Fibroblast of skin of left biceps (primary cell): Measurements from ENCODE around the gene TMEM217.
"Not testable (repeated sequence)": the region's sequence is repeated elsewhere in the genome, so short reads cannot be mapped to it uniquely, and the experiment has no call there.

Source experiments
- DNase-seq, 2 experiments: peaks; one replicate each; pipeline ENCODE4 v3.0.0-alpha.2; 2013; ENCODE audit warnings: low read depth in 2 of 2

The TMEM217 gene

DNA sequence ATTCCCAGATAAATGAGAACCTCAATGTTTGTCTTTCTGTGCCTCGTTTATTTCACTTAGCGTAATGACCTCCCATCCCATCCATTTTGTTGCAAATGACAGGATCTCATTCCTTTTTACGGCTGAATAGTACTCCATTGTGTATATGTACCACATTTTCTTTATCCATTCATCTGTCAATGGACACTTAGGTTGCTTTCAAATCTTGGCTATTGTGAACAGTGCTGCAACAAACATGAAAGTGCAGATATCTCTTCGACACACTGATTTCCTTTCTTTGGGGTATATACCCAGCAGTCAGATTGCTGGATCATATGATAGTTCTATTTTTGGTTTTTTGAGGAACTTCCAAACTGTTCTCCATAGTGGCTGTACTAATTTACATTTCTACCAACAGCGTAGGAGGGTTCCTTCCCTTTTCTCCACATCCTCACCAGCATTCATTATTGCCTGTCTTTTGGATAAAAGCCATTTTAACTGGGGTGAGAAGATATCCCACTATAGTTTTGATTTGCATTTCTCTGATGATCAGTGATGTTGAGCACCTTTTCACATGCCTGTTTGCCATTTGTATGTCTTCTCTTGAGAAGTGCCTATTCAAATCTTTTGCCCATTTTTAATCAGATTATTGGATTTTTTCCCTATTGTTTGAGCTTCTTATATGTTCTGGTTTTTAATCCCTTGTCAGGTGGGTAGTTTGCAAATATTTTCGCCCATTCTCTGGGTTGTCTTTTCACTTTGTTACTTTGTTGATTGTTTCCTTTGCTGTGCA lies 71.8 kb downstream of the TMEM217 start:
- DNase-seq = not testable (repeated sequence)

DNA sequence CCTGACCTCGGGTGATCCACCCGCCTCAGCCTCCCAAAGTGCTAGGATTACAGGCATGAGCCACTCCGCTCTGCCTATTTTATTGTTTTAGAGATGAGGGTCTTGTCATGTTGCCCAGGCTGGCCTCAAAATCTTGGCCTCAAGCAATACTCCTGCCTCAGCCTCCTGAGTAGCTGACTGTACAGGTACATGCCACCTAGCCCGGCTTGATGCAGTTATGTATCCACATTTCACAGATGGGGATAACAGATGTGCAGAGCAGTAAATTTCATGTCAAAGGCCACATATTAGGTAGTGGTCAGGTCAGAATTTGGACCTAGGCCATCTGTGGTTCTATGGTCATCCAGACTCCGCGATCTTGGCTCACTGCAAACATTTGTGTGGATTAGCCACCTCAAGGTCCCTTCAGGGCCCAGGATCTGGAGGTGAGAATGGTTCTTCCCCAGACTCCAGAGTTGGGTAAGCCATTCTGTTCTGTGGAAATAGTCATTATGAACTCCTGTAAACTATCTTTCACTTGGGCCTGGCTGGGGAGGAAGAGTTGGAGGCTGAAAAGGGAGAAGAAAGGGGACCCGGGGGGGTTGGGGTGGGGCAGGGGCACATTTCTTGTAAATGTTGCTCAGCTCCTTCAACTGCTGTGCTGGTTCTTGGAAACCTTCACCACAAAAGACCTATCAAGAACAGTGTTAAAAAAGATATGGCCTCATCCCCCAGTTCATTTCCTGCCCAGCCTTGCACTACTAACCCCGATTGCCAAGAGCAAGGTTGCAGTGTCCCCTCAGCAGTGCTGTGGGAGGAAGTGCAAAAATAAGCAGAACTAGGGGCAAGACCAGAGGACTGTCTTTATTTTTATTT lies 75.0 kb downstream of the TMEM217 start:
- DNase-seq = no peak

DNA sequence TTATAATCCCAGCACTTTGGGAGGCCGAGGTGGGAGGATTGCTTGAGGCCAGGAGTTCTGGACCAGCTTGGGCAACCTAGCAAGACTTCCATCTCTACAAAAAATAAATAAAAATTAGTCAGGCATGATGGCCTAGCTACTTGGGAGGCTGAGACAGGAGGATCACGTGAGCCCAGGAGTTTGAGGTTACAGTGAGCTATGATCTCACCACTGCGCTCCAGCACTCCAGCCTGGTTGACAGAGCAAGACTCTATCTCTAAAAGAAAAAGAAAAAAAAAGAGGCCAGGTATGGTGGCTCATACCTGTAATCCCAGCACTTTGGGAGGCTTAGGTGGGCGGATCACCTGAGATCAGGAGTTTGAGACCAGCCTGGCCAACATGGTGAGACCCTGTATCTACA lies 77.3 kb downstream of the TMEM217 start:
- DNase-seq = not testable (repeated sequence)

DNA sequence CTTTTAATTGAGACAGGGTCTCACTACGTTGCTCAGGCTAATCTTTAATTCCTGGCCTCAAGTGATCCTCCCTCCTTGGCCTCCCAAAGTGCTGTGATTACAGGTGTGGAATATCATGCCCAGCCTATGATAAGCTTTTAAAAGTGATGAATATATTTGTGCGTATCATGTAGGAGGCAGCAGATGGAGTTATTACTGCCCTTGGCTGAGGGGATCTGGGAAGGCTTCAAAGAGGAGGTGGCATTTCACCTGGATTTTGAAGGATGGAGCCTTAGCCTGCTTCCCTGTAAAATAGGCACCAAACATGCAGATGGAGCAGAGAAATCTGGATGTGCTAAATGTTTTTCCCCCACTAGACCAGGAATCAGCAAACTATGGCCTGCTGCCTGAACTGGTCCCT lies 77.9 kb downstream of the TMEM217 start:
- DNase-seq = no peak

DNA sequence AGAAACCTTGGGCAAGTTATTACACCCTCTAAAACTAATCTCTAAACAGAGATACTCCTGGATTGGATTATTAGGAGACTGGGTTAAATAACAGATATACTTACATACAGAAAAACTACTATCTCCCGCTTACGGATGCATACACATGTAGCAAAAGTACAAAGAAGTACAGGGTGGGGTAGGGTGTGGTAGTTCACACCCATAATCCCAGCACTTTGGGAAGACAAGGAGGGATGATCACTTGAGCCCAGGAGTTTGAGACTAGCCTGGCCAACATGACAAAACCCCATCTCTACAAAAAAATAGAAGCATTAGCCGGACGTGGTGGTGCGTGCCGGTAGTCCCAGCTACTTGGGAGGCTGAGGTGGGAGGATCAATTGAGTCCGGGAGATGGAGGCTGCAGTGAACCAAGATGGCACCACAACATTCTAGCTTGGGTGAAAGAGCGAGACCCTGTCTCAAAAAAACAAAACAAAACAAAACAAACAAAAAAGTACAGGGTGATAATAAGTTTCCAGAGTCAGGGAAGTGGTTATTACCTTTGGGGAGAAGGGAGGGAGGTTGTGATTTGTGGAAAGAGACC lies 79.9 kb downstream of the TMEM217 start:
- no peak for DNase-seq

DNA sequence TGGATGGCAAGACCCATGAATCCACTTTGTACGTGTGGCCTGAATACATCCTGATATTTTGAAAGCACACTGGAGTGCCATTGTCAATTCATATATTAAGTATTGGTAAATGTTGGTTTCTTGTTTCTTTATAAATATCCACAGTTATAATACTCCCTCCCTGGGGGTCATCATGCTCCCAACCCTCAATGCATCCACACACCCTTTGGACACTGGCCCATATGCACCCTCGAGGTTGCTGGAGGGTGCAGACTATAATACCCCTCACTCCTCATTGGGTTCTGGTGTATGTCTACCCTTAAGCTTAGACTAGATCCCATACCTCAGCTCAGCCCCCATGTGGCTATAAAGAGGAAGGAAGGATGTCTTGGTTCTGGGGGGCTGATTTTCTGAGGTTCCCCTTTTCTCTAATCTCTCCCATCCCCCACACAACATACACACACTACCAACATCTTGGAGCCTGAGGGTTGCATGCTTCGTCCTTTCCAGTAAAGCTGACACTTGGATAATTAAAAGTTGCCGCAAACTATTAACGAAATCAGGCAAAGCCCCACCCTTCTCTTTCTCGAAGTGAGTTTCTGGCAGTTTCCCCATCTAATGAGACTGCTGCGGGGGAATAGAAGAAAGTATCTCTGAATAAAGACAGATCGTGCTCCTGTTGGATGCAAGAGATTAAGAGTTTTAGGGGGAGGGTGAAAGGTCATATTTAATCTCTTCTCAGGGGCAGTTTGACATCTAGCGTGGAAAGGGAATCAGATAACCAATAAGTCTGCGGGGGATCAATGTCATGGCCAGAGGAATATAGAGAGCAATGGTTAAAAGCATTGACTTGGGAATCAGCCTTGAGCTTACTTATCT lies 80.6 kb downstream of the TMEM217 start:
- no peak for DNase-seq

DNA sequence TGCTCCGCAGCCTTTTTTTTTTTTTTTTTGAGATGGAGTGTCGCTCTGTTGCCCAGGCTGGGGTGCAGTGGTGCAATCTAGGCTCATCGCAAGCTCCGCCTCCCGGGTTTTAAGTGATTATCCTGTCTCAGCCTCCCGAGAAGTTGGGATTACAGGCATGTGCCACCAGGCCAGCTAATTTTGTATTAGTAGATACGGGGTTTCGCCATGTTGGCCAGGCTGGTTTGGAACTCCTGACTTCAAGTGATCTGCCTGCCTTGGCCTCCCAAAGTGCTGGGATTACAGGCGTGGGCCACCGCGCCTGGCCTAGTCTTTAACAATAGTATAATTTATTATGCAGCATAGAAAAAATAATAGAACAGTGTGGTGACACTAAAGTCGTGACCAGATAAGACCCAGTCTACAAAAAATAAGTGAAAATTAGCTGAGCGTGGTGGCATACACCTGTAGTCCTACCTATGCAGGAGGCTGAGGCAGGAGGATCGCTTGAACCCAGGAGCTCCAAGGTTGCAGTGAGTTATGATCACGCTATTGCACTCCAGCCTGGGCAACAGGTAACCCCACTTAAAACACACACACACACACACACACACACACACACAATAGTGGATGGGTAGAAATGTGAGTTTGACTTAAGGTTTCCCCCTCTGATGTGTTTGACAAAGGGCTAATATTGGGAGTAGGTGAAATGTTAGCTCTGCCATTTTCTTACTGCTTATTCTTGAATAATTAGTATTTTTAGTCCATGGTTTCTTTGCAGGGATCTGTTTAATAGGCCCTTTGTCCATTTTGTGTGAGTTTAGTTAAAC lies 81.5 kb downstream of the TMEM217 start:
- DNase-seq = no peak

DNA sequence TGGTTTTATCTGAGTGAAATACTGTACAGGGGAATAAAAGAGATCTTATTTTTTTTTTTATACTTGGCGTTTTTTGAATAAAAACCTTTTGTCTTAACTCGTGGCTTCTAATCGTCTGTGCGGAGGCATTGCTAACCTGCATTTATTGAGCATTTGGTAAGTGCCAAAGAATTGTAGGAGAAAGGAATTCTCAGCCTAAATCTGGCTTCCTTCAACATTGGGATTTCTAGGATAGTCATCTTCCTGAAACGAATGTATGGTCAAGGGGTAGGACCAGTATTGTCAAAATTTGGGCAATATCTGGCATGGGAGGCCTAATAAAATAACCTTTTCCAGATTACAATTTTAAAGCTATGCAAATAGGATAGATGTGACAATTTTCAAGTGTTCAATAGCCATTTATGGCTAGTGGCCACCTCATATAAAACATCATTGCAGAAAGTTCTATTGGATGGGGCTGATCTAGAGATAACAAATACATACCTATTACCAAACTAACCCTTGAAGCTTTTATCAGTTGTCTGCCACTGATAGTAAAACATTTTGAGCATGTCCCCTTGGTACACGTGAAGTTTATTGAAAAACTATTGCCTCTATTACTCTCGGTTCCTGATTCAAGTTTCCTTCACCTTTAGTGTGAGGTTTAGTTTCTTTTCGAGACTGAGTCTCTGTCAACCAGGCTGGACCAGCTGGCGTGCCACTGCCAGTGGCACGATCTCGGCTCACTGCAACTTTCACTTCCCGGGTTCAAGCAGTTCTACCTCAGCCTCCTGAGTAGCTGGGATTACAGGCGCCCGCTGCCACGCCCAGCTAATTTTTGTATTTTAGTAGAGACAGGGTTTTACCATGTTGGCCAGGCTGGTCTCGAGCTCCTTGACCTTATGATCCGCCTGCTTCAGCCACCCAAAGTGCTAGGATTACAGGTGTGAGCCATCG lies 82.3 kb downstream of the TMEM217 start:
- no peak for DNase-seq

DNA sequence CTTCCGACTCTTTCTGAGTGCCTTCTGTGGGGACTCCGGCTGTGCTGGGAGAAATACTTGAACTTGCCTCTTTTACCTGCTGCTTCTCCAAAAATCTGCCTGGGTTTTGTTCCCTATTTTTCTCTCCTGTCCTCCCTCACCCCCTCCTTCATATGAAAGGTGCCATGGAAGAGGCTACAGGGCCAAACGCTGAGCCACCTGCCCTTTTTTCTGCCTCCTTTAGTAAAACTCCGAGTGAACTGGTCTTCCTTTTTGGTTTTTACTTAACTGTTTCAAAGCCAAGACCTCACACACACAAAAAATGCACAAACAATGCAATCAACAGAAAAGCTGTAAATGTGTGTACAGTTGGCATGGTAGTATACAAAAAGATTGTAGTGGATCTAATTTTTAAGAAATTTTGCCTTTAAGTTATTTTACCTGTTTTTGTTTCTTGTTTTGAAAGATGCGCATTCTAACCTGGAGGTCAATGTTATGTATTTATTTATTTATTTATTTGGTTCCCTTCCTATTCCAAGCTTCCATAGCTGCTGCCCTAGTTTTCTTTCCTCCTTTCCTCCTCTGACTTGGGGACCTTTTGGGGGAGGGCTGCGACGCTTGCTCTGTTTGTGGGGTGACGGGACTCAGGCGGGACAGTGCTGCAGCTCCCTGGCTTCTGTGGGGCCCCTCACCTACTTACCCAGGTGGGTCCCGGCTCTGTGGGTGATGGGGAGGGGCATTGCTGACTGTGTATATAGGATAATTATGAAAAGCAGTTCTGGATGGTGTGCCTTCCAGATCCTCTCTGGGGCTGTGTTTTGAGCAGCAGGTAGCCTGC lies 83.2 kb downstream of the TMEM217 start:
- no peak for DNase-seq

DNA sequence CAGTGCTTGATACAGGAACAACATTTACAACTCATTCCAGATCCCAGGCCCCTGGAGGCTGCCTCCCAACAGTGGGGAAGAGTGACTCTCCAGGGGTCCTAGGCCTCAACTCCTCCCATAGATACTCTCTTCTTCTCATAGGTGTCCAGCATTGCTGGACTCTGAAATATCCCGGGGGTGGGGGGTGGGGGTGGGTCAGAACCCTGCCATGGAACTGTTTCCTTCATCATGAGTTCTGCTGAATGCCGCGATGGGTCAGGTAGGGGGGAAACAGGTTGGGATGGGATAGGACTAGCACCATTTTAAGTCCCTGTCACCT lies 83.8 kb downstream of the TMEM217 start:
- DNase-seq = no peak

DNA sequence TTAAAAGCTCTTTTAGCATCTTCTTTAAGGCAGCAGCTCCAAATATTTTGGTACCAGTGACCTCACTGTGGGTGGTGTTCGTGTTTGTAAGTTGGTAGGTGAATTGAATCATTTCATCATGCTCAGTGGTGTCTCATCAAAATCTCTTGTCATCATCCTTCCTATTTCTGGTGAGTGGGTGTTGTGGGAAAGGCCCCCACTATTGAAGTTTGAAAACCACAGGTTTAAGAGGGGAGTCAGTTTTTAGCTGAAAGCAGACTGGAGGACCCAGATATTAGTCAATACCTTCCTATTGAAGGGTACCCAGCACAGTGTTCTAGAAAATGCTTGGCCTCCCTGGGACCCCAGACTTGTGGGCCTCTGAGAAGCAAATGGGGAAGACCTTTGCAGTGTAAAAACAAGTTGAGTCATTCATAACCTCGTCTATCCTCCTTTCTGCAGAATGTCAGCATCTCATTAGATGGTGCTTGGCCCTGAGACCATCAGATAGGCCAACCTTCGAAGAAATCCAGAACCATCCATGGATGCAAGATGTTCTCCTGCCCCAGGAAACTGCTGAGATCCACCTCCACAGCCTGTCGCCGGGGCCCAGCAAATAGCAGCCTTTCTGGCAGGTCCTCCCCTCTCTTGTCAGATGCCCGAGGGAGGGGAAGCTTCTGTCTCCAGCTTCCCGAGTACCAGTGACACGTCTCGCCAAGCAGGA lies 84.3 kb downstream of the TMEM217 start:
- no peak for DNase-seq

DNA sequence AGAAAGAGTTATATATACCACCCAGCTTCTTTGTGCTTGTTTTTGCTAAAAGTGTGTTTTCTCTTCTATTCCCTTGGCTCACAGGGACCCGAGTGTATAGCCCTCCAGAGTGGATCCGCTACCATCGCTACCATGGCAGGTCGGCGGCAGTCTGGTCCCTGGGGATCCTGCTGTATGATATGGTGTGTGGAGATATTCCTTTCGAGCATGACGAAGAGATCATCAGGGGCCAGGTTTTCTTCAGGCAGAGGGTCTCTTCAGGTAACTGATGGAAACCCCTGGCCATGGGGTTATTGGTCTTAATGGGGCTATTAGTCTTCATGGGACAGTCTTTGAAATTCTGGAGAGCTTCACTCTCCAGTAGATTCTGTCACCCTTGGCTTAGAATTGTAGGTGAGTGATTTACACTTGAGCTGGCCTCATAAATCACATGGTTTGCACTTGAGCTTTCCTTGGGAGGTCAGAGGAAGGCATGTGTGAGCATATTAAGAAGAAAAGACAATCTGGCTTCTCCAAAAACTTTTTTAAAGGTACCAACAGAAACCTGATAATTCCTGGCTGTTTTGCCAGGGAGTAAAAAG lies 84.9 kb downstream of the TMEM217 start:
- DNase-seq = no peak

DNA sequence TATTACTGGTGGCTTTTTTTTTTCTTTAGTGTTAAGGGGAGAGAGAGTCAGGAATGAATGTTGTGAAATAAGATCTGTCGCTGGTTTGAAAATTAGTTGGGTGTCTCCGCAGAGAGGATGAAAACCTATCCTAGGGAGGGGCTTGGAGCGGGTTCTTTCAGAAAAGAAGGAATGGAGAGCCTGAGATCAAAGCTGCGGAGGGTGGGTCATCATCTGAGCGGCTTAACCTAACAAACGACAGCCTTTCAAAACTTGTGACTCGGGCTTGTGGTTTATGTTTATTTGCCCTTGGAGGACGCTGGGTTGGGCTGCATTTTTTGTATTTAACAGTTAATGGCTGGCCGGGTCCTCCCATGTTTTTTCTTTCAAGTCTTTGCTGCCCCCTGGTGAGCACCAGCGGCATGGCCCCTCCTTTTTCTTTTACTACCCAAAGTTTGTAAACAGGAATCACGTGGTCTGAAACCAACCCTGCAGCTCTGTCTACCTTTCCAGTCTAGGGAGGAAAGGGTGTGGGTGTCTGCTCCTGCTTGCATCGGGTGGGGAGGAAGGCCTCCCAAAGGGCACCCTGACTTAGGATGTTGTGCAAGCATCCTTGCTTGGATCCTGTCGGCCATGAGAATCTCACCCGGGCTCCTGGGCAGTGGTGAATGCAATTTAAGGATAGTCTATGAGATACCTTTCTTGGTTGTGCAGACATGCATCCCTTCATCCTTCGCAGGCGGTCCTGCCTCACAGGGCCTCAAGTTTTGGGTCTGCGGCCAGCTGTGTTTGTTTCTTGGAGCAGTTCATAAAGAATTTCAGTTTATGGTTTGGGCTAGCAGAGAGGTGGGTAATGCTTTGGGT lies 85.8 kb downstream of the TMEM217 start:
- peak; percentile 76 to 78 for DNase-seq

DNA sequence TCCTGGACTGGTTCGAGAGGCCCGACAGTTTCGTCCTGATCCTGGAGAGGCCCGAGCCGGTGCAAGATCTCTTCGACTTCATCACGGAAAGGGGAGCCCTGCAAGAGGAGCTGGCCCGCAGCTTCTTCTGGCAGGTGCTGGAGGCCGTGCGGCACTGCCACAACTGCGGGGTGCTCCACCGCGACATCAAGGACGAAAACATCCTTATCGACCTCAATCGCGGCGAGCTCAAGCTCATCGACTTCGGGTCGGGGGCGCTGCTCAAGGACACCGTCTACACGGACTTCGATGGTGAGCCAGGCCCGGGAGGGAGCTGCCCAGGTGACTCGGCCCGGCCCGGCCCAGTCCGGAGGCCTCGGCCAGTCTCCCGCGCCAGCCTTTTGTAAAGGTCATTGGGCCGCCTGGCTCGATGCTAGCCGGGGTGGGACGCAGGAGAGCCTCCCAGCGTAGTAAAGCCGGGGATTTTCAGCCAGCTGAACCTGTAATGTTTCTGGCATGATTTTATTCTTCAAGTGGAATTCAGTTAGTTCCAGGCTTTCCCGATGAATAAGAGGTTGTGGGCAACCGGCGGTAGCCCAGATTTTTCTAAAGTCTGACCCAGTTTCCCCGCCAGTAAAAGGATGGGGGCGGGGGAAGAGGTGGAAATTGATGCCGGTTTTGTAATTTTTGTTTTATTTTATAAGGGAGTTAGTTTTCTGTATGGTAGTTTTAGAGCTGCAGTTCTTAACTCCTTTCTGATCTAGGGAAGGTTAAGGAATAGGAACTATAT lies 86.6 kb downstream of the TMEM217 start:
- DNase-seq = no peak

DNA sequence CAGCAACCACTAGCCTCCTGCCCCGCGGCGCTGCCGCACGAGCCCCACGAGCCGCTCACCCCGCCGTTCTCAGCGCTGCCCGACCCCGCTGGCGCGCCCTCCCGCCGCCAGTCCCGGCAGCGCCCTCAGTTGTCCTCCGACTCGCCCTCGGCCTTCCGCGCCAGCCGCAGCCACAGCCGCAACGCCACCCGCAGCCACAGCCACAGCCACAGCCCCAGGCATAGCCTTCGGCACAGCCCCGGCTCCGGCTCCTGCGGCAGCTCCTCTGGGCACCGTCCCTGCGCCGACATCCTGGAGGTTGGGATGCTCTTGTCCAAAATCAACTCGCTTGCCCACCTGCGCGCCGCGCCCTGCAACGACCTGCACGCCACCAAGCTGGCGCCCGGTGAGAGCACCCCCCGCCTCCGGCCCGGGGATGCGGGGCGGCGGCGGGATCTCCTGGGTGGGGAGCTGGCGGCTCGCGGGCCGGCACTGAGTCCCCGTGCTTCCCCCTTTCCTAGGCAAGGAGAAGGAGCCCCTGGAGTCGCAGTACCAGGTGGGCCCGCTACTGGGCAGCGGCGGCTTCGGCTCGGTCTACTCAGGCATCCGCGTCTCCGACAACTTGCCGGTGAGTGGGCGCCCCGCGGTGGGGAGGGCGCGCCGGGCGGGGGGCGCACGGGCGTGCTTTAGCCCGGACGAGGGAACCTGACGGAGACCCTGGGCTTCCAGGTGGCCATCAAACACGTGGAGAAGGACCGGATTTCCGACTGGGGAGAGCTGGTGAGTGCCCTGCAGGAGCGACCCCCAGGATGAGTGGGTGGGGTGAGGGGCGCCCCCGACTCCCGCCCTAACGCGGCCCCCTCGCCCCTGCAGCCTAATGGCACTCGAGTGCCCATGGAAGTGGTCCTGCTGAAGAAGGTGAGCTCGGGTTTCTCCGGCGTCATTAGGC lies 87.4 kb downstream of the TMEM217 start:
- no peak for DNase-seq
